Stimulated activated CD4-positive, alpha-beta T cell treated with anti-CD3 and anti-CD28 coated beads, TNF-alpha, amount 100 ng/mL, for 4 hours (primary cell): ENCODE results near the gene C12orf76.
"Not testable (repeated sequence)": the region's sequence is repeated elsewhere in the genome, so short reads cannot be mapped to it uniquely, and the experiment has no call there.

ENCODE experiments used
- DNase-seq, 3 experiments: peaks; one replicate each; pipeline ENCODE4 v3.0.0-alpha.2; 2020; ENCODE audit warnings: low read depth in 3 of 3

Gene C12orf76

DNA sequence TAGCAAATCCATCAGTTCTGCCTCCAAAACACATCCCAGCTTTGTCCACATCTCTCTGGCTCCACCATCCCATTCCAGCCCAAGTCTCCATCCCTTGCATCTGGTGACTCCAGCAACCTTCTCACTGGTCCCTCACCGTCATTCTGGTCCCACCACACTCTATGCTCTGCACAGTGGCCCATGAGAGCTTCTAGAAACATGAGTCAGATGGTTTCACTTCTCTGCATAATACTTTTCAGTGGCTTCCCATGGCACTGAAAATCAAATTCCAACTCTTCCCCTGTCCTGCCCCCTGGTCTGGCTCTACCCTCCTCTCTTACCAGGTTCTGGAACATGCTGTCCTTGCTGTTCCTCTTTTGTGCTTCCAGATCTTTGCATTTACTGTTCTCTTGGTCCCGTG lies 17.2 kb upstream of the C12orf76 start:
- DNase-seq: no peak

DNA sequence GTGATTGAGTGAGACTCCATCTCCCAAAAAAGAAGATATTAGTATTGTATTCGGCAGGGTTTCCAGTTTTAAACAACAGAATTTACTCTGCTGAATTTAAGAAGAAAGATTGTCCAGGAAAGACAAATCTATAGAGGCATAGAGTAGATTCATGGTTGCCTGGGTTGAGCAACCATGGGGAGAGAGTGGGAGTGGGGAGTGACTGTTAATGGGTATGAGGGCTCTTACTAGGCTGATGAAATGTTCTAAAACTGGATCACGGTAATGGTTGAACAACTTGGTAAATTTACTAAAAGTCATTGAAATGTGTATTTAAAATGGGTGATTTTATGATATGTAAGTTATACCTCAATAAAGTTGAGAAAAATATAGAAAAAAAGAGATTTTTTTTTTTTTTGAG lies 13.9 kb upstream of the C12orf76 start:
- DNase-seq: no peak

DNA sequence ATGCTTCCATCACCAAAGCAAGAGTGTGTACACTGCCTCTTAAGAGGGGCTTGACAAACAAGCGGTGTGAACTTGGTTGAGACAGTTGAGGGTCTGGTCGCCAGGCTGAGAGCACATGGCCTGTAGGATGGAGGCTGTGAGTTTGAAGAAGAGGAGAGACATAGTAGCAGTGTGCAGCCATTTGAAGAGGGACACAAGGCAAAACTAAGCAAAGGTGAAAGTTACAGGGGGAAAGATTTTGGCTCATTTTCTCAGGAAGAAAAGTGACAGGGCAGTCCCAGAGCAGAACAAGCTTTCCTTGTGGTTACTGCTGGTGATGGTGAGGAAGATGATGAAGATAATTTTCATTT lies 11.3 kb upstream of the C12orf76 start:
- no peak for DNase-seq

DNA sequence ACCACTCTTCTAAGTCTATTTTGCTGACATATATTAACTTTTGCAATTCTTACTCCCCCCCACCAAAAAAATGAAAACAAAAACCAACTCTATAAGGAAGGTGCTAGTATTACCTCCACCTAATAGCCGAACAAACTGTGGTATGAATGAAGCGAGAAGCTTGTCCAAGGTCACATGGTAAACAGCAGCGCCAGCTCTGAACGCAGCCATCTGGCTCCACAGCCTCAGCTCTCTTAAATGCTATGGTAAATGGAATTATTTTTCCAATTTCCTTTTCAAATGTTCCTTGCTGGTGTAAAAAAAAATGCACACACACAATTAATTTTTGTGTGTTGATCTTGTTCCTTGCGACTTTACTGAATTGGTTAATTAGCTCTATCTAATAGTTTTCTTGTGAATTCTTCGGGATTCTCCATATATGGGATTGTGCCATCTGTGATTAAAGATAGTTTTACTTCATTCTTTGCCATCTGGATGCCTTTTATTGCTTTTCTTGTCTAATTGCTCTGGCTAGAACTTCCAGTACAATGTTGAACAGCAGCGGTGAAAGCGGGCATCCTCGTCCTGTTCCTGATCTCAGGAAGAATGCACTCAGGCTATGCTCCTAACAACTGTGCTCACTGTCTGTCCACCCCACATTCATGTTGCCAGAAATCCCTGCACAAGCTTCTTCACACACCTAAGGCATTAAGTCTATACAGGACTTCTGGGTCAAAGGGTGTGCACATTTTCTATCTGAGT lies 10.7 kb upstream of the C12orf76 start:
- DNase-seq: no peak

DNA sequence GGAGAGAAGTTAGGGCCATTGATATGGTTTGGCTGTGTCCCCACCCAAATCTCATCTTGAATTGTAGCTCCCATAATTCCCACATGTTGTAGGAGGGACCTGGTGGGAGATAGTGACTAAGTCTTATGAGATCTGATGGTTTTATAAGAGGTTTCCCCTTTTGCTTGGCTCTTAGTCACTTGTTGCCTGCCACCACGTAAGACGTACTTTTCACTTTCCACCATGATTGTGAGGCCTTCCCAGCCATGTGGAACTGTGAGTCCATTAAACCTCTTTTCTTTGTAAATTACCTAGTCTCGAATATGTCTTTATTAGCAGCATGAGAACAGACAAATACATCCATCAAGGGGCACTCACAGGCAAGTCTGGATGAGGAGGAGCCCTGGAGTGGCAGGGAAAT lies 8.3 kb upstream of the C12orf76 start:
- DNase-seq: not testable (repeated sequence)

DNA sequence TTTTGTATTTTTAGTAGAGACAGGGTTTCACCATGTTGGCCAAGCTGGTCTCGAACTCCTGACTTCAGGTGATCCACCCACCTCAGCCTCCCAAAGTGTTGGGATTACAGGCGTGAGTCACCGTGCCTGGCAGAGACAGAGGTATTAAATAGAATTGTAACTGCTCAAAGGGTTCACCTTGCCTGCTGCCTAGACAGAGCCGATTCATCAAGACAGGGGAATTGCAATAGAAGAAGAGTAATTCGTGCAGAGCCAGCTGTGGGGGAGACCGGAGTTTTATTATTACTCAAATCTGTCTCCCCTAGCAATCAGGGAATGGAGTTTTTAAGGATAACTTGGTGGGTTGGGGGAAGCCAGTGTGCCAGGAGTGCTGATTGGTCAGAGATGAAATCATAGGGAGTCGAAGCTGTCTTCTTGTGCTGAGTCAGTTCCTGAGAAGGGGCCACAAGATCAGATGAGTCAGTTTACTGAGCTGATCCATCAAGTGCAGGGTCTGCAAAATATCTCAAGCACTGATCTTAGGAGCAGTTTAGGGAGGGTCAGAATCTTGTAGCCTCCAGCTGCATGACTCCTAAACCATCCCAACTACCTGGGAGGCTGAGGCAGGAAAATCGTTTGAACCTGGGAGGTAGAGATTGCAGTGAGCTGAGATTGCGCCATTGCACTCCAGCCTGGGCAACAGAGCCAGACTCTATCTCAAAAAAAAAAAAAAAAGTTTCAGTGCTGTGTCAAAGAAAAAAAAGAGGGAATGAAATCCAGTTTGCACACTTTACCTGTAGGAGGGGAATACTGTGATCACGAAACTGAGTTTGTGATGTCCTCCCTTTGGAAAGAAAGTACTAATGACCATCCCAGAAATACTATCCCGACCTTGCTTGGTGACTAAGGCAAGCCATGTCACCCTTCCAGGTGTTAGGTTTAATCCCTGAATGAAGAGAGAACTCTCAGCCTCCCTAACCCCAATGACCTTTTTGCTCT lies 7.3 kb upstream of the C12orf76 start:
- not testable (repeated sequence) for DNase-seq

DNA sequence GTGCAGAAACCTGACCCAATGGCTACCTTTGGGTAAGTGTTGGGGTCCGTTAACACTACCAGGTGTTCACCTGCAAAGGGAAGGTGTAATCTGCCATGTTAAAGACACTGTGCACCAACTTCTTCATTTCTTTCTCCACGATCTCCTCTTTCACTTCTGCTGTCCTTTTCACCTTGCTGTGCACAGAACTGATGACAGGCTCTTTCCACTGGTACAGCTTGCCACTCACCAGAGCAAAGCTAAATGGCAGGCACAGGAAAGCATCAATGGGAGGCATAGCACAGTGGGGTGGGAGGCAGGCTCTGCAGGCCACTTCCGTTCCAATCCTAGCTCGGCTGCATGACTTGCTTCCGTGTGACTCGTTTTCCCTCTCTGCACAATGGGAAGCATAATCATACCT lies 2.6 kb upstream of the C12orf76 start:
- no peak for DNase-seq

DNA sequence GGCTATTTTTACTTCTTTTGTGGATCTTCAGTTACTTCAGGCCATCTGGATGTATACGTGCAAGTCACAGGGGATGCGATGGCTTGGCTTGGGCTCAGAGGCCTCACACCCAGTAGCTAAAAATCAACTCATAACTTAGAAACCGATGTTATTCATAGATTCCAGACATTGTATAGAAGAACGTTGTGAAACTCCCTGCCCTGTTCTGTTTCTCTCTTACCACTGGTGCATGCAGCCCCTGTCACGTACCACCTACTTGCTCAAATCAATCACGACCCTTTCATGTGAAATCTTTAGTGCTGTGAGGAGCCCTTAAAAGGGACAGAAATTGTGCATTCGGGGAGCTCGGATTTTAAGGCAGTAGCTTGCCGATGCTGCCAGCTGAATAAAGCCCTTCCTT lies 1.3 kb upstream of the C12orf76 start:
- DNase-seq: not testable (repeated sequence)

DNA sequence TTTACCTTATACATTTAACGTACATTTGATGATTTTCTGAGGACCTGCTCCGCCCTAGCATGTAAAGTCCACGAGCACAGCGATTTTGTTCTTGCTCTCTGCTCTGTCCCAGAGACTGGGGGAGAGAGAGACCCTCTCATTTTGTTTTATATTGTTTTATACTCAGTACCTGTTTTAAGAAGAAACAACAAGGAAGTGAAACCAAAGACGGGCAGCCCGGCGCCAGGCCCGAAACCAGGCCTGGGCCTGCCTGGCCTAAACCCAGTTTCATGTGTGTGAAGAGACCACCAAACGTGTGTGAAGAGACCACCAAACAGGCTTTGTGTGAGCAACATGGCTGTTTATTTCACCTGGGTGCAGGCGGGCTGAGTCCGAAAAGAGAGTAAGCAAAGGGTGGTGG lies 712 bp upstream of the C12orf76 start:
- not testable (repeated sequence) for DNase-seq

DNA sequence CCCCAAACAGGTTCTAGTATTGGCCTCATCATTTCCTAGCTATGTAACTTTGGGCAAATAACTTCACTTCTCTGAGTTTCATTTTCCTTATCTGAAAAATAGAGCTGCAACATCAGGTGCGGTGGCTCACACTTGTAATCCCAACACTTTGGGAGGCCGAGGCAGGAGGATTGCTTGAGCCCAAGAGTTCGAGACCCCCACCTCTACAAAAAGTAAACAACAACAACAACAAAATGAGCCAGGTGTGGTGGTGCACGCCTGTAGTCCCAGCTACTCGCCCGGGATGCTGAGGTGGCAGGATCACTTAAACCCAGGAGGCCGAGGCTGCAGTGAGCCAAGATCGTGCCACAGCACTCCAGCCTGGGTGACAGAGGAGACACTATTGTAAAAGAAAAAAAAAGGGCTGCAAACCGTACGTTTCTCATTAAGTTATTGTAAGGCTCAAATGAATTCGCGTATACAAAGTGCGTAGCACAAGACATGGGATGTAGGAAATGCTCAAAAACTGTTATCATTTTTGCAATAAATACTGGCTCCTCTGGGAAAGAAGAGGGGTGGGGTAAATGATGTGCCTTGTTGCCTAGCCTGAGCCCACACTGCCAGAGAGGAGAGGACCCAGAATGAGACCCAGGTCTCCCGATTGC lies 903 bp downstream of the C12orf76 start:
- DNase-seq: no peak

DNA sequence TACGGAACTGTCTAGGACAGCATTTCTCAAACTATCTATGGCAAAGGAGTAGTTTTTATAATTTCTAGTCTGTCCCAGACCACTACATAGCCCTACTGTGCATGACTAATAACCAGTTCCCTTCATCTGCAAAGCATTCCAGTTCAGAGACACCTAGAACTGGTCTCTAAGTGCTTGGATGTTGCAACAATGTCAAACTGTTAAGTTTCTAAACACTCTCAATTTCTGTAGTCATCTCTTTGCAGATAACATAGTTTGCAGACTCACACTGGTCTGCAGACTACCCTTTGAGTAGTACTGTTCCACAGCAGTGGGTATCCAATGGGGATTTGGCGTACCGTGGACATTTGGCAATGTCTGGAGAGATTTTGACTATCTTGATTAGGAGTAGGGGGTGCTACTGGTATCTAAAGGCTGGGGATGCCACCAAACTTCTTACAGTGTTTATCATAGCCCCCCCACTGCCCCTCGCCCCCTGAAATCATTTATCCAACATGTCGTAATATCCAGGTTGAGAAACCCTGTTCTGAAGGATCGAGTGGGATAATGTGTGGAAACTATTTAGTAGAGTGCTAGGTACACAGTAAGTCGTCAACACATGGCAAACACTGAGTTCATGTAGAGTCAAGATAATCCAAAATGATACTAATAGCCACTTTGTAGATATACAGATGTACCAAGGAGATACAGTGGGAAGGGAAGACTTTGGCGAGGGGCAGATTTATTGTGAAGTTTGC lies 1.7 kb downstream of the C12orf76 start:
- no peak for DNase-seq

DNA sequence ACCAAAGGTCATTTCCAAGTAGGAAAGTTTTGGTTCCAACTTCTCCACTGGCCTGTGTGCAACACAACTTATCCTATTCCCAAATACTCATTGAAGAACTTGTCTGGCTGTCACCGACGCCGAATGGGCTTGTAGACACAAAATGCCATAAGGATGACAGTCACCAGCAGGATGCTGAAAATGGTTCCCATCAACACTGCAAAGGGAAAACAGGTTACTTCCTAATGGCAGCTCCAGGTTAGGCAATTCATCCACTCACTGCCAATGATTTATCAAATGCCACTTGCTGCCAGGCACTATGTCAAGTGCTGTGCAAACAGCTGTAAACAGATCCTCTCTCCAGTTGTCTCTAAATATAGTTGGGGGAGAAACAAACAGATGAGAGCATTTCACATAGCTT lies 6.1 kb downstream of the C12orf76 start:
- DNase-seq: no peak

DNA sequence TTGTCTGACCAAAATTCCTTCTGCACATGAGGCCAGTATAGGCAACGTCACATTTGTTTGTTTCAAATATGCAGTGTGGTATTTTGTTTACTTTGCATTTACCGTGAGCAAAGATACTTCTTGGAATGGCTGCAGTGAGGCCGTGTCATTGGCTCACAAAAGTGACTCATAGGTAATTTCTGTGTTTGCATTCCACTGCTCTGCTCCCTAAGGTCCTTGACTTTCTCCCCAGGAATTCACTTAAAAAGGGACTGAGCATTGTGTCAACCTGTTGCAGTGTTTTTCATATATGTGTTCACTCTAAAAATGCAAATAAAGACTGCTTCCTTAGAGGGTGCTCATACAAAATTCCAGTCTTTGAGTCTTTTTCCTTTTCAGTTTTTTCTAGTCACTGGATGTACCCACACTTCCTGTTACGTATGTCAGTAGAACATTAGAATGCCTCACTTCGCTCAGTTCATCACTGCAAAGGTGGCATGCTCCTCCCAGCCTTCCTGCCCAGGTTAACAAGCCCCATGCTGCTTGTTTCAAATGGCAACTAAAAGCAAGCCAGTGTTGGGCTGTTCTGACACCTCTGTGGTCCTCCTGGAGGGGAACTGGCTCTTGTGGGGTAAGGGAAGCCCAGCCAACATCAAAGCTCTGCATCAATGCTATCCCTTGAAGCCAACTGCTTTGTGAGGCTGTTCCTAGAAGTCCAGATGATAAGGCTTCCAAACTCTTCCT lies 9.1 kb downstream of the C12orf76 start:
- DNase-seq: peak in 2 of 3 experiments; percentile 9 to 11

DNA sequence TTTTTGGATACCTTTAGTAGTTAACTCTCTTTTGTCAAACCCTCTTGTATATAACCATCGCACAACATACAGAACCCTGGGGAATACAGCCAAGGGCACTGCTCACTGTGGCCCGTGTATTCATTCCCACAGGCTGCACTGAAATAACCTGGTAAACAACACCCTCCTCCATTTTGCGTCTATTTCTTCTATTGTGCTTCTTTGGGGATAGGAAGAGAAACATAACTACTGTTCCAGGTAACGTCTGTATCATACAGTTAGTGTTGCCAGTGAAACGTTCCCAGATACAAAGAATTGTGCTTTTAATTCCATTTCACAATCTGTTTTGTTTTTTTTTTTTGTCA lies 9.6 kb downstream of the C12orf76 start:
- no peak for DNase-seq

DNA sequence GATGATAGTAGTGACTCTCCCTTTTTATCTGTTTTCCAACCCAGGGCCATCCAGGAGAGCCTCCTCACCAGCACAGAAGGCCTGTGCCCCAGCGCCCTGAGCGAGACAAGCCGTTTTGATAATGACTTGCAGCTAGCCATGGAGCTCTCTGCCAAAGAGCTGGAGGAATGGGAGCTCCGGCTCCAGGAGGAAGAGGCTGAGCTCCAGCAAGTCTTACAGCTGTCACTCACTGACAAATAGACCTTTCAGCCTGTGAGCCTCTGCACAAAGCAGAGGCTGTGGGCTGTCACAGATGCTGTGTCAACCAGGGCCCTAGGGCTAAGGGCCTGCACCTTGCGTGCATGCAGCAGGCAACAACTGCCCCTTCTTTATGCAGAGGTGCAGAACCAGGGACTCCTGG lies 11.0 kb downstream of the C12orf76 start:
- DNase-seq: no peak

DNA sequence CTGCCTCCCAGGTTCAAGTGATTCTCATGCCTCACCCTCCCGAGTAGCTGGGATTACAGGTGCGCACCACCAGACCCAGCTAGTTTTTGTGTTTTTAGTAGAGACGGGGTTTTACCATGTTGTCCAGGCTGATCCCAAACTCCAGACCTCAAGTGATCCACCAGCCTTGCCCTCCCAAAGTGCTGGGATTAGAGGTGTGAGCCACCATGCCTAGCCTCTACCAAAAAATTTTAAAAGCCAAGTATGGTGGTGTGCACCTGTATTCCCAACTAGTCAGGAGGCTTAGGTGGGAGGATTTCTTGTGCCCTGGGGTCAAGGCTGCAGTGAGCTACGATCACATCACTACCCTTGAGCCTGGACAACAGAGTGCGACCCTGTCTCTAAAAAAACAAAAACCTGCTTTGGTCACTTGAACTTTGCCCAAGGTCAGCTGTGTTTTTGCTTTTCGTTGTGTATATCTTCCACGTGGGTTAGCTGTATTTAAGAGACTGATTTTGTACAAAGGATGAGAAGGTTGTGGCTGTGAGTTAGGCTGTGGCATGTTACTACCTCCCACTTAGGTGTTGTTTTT lies 12.7 kb downstream of the C12orf76 start:
- DNase-seq: no peak

DNA sequence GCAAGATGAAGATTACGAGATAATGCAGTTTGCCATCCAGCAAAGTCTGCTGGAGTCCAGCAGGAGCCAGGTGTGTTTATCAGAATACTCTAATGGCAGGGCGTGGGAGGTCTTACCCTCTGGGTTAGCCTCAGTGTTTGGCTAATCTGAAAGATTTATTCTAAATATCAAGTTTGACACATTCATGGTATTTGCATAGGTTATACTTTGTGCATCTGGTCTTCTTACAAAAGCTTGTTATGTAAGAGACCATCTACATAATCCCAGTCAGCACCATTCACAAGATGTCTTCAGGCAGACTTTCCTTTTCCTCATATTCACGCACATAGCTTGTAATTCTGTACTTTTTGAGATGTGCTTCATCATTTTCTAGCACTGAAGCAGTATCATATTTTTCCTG lies 14.4 kb downstream of the C12orf76 start:
- DNase-seq: no peak

DNA sequence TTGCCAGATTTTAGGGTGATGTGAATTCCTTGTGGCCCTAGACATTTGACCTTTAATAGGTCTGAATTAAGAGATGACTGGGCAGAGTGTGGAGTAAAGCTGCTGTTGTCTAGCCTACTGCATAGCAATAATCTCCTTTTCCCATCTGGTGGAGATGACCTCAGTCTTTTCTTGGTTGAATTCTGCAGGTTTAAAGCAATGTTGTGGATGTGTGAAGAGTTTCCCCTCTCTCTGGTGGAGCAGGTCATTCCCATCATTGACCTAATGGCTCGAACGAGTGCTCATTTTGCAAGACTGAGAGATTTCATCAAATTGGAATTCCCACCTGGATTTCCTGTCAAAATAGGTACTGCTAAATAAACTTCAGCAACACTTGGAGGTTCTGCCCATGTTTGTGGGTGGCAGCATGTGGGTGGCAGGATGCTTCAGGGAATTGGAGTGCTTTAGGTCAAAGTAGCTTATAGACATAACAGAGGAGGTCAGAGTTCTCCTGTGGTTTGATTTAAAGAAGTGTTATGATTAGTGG lies 19.0 kb downstream of the C12orf76 start:
- DNase-seq: no peak

DNA sequence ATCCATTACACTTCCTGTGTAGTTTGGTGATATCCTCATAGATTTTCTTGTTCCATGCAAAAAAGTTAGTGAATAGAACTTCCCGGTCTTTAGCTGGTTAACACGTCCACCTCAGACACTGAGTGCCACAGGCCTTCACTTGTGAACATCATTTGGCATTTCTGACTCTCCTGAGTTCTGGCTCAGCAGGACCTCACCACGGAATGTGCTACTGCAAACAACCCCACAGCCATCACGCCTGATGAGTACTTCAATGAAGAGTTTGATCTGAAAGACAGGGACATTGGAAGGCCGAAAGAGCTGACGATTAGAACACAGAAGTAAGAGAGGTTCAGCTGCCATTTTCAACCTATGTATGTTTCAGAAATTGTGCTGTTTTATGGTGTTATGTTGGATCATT lies 20.0 kb downstream of the C12orf76 start:
- no peak for DNase-seq

DNA sequence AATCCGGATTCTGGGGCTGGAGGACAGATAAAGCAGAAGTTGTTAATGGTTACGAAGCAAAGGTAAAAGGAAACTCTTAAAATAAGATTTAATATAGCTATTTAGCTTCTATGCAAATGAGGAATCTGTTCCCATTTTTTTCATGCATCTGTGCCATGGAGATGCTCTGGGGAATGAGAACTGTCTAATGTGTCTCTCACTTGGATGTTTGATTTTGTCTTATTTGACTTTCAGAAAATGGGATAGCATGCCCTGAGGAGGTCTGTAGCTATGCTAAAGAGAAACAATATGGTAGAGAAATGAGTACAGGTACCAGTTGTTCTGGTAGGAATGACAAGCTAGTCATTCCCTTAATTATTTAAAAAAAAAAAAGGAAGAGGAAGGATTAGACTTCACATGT lies 24.3 kb downstream of the C12orf76 start:
- no peak for DNase-seq
